Fibroblast of the aortic adventitia (primary cell): Measurements from ENCODE around the gene PLCD3. TPM values are rescaled to one million over a fixed set of nuclear protein-coding genes. Genes with fewer than 3 reads are reported as not detected.

Experiments used
- DNase-seq: peaks from one replicate; pipeline ENCODE4 v3.0.0-alpha.2; 2010; ENCODE audit warnings: low read depth
- H3K4me3 ChIP-seq: 2 replicates; pipeline ENCODE4 v1.5.1; 2011; ENCODE audit warnings: low read depth, mild to moderate bottlenecking, control low read depth, low read length, moderate library complexity
- CTCF ChIP-seq: IDR thresholded peaks from 2 replicates; pipeline ENCODE4 v1.5.1; 2011; ENCODE audit warnings: mild to moderate bottlenecking, low read length, control low read depth, inconsistent platforms; ENCODE audit not compliant: insufficient read depth
- total RNA-seq: library from RNA; depleted of rRNA; stranded (reverse); fragments of >200 nt; gene quantifications from 2 replicates; pipeline ENCODE4 v1.2.3, GENCODE V29; 2012; ENCODE audit warnings: low replicate concordance

PLCD3 gene
- total RNA-seq, 1 donor, result 86.3 TPM

- TF ChIP-seq CTCF, result peak; percentile 79
- DNase-seq, result no peak
- peak overlapping the region; percentile 89 for H3K4me3 ChIP-seq
These were observed 547 bp downstream of the PLCD3 start for GRCh38 chr17:45131616-45132319.

GRCh38 chr17:45130681-45131615 is 1.4 kb downstream of the PLCD3 start:
- no peak for DNase-seq
- H3K4me3 ChIP-seq, result peak overlapping the region; percentile 89
- TF ChIP-seq CTCF, result no peak

- no peak for DNase-seq
- peak overlapping the region; percentile 89 for H3K4me3 ChIP-seq
These were observed 2.2 kb downstream of the PLCD3 start for GRCh38 chr17:45129940-45130680.

GRCh38 chr17:45129426-45129939 is 2.8 kb downstream of the PLCD3 start:
- no peak for DNase-seq

More at GRCh38 chr17:45129940-45130680, 2.2 kb downstream of the PLCD3 start:
- TF ChIP-seq CTCF, result no peak

GRCh38 chr17:45128989-45129388 is 3.3 kb downstream of the PLCD3 start:
- TF ChIP-seq CTCF, result no peak
- DNase-seq, result no peak
- H3K4me3 ChIP-seq, result no peak overlapping the region

More at GRCh38 chr17:45129426-45129939, 2.8 kb downstream of the PLCD3 start:
- no peak for TF ChIP-seq CTCF
- H3K4me3 ChIP-seq, result no peak overlapping the region

GRCh38 chr17:45128331-45128730 is 4.0 kb downstream of the PLCD3 start:
- TF ChIP-seq CTCF, result no peak
- DNase-seq, result no peak
- H3K4me3 ChIP-seq, result no peak overlapping the region
